ENCODE results near the gene GPR27. TPM values are rescaled to one million over a fixed set of nuclear protein-coding genes. Genes with fewer than 3 reads are reported as not detected.

GPR27 gene
- total and polyA plus RNA-seq, 2 donors = 0.05 to 1.7 TPM

GRCh38 chr3:71726146-71726545, 27.5 kb upstream of the GPR27 start:
- peaks cover 0 to 29% of the 10 kb centered on the region in 2 donors for H3K27me3 ChIP-seq (ENCODE audit: control insufficient read depth in 2 of 2, insufficient read depth in 1 of 2, low read length in 1 of 2)
- H3K4me1 ChIP-seq (ENCODE audit: control insufficient read depth in 2 of 2, insufficient read depth in 2 of 2, low read length in 2 of 2) = peaks cover 29 to 53% of the 10 kb centered on the region in 2 donors
- H3K27ac ChIP-seq (ENCODE audit: low read depth in 1 of 2, low read length in 1 of 2) = peak overlapping the region in 1 of 2 donors; percentile 18
- H3K9me3 ChIP-seq (ENCODE audit: control insufficient read depth in 2 of 2, insufficient read depth in 1 of 2, low read length in 1 of 2) = no peaks in the 10 kb centered on the region
- H3K4me3 ChIP-seq (ENCODE audit: low read length in 2 of 2) = peak overlapping the region in 1 of 2 donors; percentile 85
- WGBS = 53% methylated on average over 8 of the region's 8 CpGs
- peak in 2 of 9 donors; percentile 41 to 55 for DNase-seq (ENCODE audit: low read depth in 6 of 9, low spot score in 9 of 9)
- H3K36me3 ChIP-seq (ENCODE audit: control insufficient read depth in 2 of 2, insufficient read depth in 2 of 2, low read length in 1 of 2) = no peaks in the 10 kb centered on the region

- DNase-seq (ENCODE audit: low read depth in 6 of 9, low spot score in 9 of 9) = peak in 3 of 9 donors; percentile 46 to 66 (median 48)
- peaks cover 0 to 21% of the 10 kb centered on the region in 2 donors for H3K27me3 ChIP-seq (ENCODE audit: control insufficient read depth in 2 of 2, insufficient read depth in 1 of 2, low read length in 1 of 2)
- no peaks in the 10 kb centered on the region for H3K36me3 ChIP-seq (ENCODE audit: control insufficient read depth in 2 of 2, insufficient read depth in 2 of 2, low read length in 1 of 2)
- WGBS = 88% methylated on average over 4 of the region's 4 CpGs
- H3K9me3 ChIP-seq (ENCODE audit: control insufficient read depth in 2 of 2, insufficient read depth in 1 of 2, low read length in 1 of 2) = no peaks in the 10 kb centered on the region
- peaks cover 17 to 41% of the 10 kb centered on the region in 2 donors for H3K4me1 ChIP-seq (ENCODE audit: control insufficient read depth in 2 of 2, insufficient read depth in 2 of 2, low read length in 2 of 2)
- H3K27ac ChIP-seq (ENCODE audit: low read depth in 1 of 2, low read length in 1 of 2) = no peak overlapping the region
- no peak overlapping the region for H3K4me3 ChIP-seq (ENCODE audit: low read length in 2 of 2)
Measured at GRCh38 chr3:71728632-71729342, 24.9 kb upstream of the GPR27 start.

- no peaks in the 10 kb centered on the region for H3K27me3 ChIP-seq (ENCODE audit: control insufficient read depth in 2 of 2, insufficient read depth in 1 of 2, low read length in 1 of 2)
- 97% methylated on average over 4 of the region's 4 CpGs for WGBS
Measured at GRCh38 chr3:71732637-71733036, 21.0 kb upstream of the GPR27 start.

DNA sequence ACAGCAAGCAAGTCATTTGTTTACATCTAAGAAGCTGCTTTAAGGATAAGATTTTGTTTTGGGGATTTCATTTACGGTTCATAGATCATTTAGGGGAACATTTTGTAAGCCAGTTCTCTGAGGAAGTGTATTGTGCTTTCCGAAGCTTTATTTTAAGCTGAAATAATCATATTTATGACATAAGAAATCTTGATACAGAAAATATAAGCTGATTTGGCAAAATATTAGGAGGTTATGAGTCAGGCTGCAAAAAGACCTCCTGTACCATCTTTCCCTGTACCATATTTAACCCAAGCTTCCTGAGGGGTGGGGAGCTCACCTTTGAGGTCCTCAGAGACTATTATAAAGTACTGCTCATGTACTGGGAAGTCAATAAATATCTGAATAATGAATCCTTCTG, 20.3 kb upstream of the GPR27 start:
- Histone ChIP-seq H3K27ac (ENCODE audit: low read depth in 1 of 2, low read length in 1 of 2) (no peak overlapping the region), H3K4me3 (ENCODE audit: low read length in 2 of 2) (no peak overlapping the region), H3K4me1 (ENCODE audit: control insufficient read depth in 2 of 2, insufficient read depth in 2 of 2, low read length in 2 of 2) (peaks cover 10 to 22% of the 10 kb centered on the region in 2 donors), H3K36me3 (ENCODE audit: control insufficient read depth in 2 of 2, insufficient read depth in 2 of 2, low read length in 1 of 2) (no peaks in the 10 kb centered on the region), H3K27me3 (ENCODE audit: control insufficient read depth in 2 of 2, insufficient read depth in 1 of 2, low read length in 1 of 2) (no peaks in the 10 kb centered on the region), H3K9me3 (ENCODE audit: control insufficient read depth in 2 of 2, insufficient read depth in 1 of 2, low read length in 1 of 2) (no peaks in the 10 kb centered on the region)
- DNase-seq (ENCODE audit: low read depth in 6 of 9, low spot score in 9 of 9) = no peak
- 98% methylated on average over 2 of the region's 2 CpGs for WGBS

More at GRCh38 chr3:71732637-71733036, 21.0 kb upstream of the GPR27 start:
- no peaks in the 10 kb centered on the region for H3K9me3 ChIP-seq (ENCODE audit: control insufficient read depth in 2 of 2, insufficient read depth in 1 of 2, low read length in 1 of 2)
- H3K27ac ChIP-seq (ENCODE audit: low read depth in 1 of 2, low read length in 1 of 2) = no peak overlapping the region
- DNase-seq (ENCODE audit: low read depth in 6 of 9, low spot score in 9 of 9) = no peak
- peaks cover 10 to 22% of the 10 kb centered on the region in 2 donors for H3K4me1 ChIP-seq (ENCODE audit: control insufficient read depth in 2 of 2, insufficient read depth in 2 of 2, low read length in 2 of 2)
- no peak overlapping the region for H3K4me3 ChIP-seq (ENCODE audit: low read length in 2 of 2)
- no peaks in the 10 kb centered on the region for H3K36me3 ChIP-seq (ENCODE audit: control insufficient read depth in 2 of 2, insufficient read depth in 2 of 2, low read length in 1 of 2)

DNA sequence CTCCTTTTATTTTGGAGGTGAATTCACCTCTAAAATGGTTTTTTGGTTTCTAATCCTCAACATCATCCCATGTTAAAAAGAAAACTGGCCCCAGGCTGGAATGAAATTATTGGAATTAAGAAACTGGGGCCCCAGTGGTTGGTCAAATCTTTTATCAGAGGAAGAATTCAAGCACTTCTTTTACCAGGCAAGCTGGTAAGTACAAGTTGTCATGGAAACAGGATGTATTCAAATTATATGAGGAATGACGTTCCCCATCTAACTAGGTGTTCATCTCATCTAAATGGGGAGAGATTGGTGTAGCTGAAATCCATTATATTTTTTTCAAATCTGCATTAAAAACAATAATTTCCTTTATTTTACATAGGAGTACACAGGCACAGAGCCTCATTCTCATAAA, 18.8 kb upstream of the GPR27 start:
- H3K36me3 ChIP-seq (ENCODE audit: control insufficient read depth in 2 of 2, insufficient read depth in 2 of 2, low read length in 1 of 2) = no peaks in the 10 kb centered on the region
- no peak overlapping the region for H3K4me3 ChIP-seq (ENCODE audit: low read length in 2 of 2)
- 88% methylated on average over 1 of the region's 1 CpG for WGBS
- H3K27me3 ChIP-seq (ENCODE audit: control insufficient read depth in 2 of 2, insufficient read depth in 1 of 2, low read length in 1 of 2) = no peaks in the 10 kb centered on the region
- H3K27ac ChIP-seq (ENCODE audit: low read depth in 1 of 2, low read length in 1 of 2) = no peak overlapping the region
- no peaks in the 10 kb centered on the region for H3K9me3 ChIP-seq (ENCODE audit: control insufficient read depth in 2 of 2, insufficient read depth in 1 of 2, low read length in 1 of 2)
- peaks cover 1 to 6% of the 10 kb centered on the region in 2 donors for H3K4me1 ChIP-seq (ENCODE audit: control insufficient read depth in 2 of 2, insufficient read depth in 2 of 2, low read length in 2 of 2)
- no peak for DNase-seq (ENCODE audit: low read depth in 6 of 9, low spot score in 9 of 9)

- WGBS = 97% methylated on average over 1 of the region's 1 CpG
- no peaks in the 10 kb centered on the region for H3K4me1 ChIP-seq (ENCODE audit: control insufficient read depth in 2 of 2, insufficient read depth in 2 of 2, low read length in 2 of 2)
- DNase-seq (ENCODE audit: low read depth in 6 of 9, low spot score in 9 of 9) = no peak
Measured at GRCh38 chr3:71742621-71743020, 11.0 kb upstream of the GPR27 start.

DNA sequence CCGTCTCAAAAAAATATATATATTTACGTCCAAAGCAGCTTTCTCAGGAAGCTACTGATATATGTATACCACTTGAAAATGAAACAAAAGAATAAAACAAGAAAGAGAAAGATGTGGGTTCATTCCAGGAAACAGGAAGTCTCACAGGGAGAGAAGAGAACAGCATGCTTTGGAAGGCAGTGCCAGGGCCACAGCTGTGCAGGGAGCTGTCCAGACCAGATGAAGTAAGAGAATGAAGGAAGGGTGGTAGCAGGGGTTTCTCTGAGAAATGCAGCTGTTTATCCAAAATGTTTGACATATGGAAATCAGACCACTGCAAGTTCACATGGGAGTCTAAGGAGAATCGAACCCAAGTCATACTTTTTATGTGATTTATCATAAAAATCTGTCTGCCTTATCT, 8.9 kb upstream of the GPR27 start:
- no peaks in the 10 kb centered on the region for H3K27me3 ChIP-seq (ENCODE audit: control insufficient read depth in 2 of 2, insufficient read depth in 1 of 2, low read length in 1 of 2)
- no peak for DNase-seq (ENCODE audit: low read depth in 6 of 9, low spot score in 9 of 9)
- 82% methylated on average over 3 of the region's 3 CpGs for WGBS

More at GRCh38 chr3:71742621-71743020, 11.0 kb upstream of the GPR27 start:
- H3K4me3 ChIP-seq (ENCODE audit: low read length in 2 of 2) = no peak overlapping the region
- no peaks in the 10 kb centered on the region for H3K27me3 ChIP-seq (ENCODE audit: control insufficient read depth in 2 of 2, insufficient read depth in 1 of 2, low read length in 1 of 2)
- H3K36me3 ChIP-seq (ENCODE audit: control insufficient read depth in 2 of 2, insufficient read depth in 2 of 2, low read length in 1 of 2) = no peaks in the 10 kb centered on the region
- no peak overlapping the region for H3K27ac ChIP-seq (ENCODE audit: low read depth in 1 of 2, low read length in 1 of 2)
- peaks cover 0 to 7% of the 10 kb centered on the region in 2 donors for H3K9me3 ChIP-seq (ENCODE audit: control insufficient read depth in 2 of 2, insufficient read depth in 1 of 2, low read length in 1 of 2)

DNA sequence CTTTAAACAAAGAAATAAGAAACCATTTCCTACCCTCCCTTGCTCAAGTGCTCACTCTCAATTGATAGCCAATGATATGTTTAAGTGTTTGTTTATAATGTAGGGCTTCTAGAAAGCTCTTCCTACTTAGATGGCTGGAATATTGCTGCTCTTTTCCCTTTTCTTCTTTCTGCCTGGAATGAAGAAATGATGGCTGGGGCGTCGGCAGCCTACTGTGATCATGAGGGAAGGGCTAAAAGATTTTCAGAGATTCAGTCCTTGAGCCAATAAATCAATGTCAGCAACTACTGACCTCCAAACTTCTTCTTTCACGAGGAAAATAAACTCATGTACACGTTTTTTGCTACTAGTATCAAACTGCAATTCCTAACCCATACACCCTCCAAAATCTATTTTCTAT, 2.1 kb upstream of the GPR27 start:
- peaks cover 38 to 56% of the 10 kb centered on the region in 2 donors for H3K27me3 ChIP-seq (ENCODE audit: control insufficient read depth in 2 of 2, insufficient read depth in 1 of 2, low read length in 1 of 2)
- WGBS = 93% methylated on average over 4 of the region's 4 CpGs

More for the DNA sequence above, 8.9 kb upstream of the GPR27 start:
- no peak overlapping the region for H3K27ac ChIP-seq (ENCODE audit: low read depth in 1 of 2, low read length in 1 of 2)
- no peaks in the 10 kb centered on the region for H3K4me1 ChIP-seq (ENCODE audit: control insufficient read depth in 2 of 2, insufficient read depth in 2 of 2, low read length in 2 of 2)
- H3K4me3 ChIP-seq (ENCODE audit: low read length in 2 of 2) = no peak overlapping the region
- H3K36me3 ChIP-seq (ENCODE audit: control insufficient read depth in 2 of 2, insufficient read depth in 2 of 2, low read length in 1 of 2) = no peaks in the 10 kb centered on the region
- peaks cover 0 to 7% of the 10 kb centered on the region in 2 donors for H3K9me3 ChIP-seq (ENCODE audit: control insufficient read depth in 2 of 2, insufficient read depth in 1 of 2, low read length in 1 of 2)

DNA sequence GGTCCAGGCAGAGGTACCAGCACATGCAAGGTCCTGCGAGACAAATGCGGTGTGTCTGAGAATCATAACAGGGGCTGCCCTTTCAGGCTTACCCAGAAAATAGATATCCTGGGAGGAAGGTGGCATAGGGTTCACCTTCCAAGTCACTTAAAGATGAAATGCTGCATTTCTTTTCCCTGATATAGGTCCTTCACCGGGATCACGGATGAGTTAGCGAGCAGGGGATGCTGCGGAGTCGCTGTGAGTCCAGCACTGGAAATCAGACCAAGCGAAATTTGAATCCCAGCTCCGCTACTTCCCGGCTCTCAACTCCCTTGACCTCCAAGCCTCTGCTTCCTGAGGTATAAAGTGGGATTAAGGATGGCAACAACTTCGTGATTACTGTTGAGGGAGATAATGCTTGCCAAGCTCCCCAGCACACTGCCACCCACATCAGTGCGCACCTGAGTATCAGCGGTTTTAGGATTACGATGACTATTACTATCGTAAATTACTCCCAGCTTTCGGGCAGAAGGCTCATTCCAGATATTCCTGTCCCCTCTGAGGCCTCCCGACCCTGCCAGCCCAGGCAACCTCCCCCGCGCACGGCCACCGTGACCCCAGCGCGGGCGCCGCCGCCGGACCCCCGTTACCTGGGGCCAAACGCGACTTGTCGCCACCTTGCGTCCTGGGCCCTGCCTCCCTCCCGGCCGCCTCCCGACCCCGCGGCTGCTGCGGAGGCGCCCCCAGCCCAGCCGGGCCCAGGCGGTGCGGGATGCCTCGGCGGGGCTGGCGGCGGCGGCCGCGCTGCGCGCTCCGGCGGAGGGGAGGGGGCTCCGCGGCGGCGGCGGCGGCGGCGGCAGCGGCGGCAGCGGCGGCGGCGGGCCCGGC, 589 bp upstream of the GPR27 start:
- H3K4me1 ChIP-seq (ENCODE audit: control insufficient read depth in 2 of 2, insufficient read depth in 2 of 2, low read length in 2 of 2) = peaks cover 5 to 7% of the 10 kb centered on the region in 2 donors
- no peak for DNase-seq (ENCODE audit: low read depth in 6 of 9, low spot score in 9 of 9)
- peaks cover 46 to 66% of the 10 kb centered on the region in 2 donors for H3K27me3 ChIP-seq (ENCODE audit: control insufficient read depth in 2 of 2, insufficient read depth in 1 of 2, low read length in 1 of 2)
- H3K4me3 ChIP-seq (ENCODE audit: low read length in 2 of 2) = peak overlapping the region in 1 of 2 donors; percentile 63
- no peak overlapping the region for H3K27ac ChIP-seq (ENCODE audit: low read depth in 1 of 2, low read length in 1 of 2)
- peaks cover 0 to 5% of the 10 kb centered on the region in 2 donors for H3K9me3 ChIP-seq (ENCODE audit: control insufficient read depth in 2 of 2, insufficient read depth in 1 of 2, low read length in 1 of 2)
- H3K36me3 ChIP-seq (ENCODE audit: control insufficient read depth in 2 of 2, insufficient read depth in 2 of 2, low read length in 1 of 2) = no peaks in the 10 kb centered on the region
- 13% methylated on average over 68 of the region's 68 CpGs for WGBS

More for the DNA sequence above, 2.1 kb upstream of the GPR27 start:
- no peaks in the 10 kb centered on the region for H3K36me3 ChIP-seq (ENCODE audit: control insufficient read depth in 2 of 2, insufficient read depth in 2 of 2, low read length in 1 of 2)
- H3K4me3 ChIP-seq (ENCODE audit: low read length in 2 of 2) = no peak overlapping the region
- H3K9me3 ChIP-seq (ENCODE audit: control insufficient read depth in 2 of 2, insufficient read depth in 1 of 2, low read length in 1 of 2) = no peaks in the 10 kb centered on the region
- peaks cover 5 to 7% of the 10 kb centered on the region in 2 donors for H3K4me1 ChIP-seq (ENCODE audit: control insufficient read depth in 2 of 2, insufficient read depth in 2 of 2, low read length in 2 of 2)
- no peak overlapping the region for H3K27ac ChIP-seq (ENCODE audit: low read depth in 1 of 2, low read length in 1 of 2)
- DNase-seq (ENCODE audit: low read depth in 6 of 9, low spot score in 9 of 9) = no peak

All from thymus (tissue), 11 donors.